Measurements from ENCODE around the gene GLTP. TPM values are rescaled to one million over a fixed set of nuclear protein-coding genes. Genes with fewer than 3 reads are reported as not detected.

The GLTP gene
- total and polyA plus RNA-seq, 4 donors = 31.2 to 49.2 (median 40.8) TPM

- H3K9ac ChIP-seq (ENCODE audit: insufficient read depth in 1 of 2, low read length in 2 of 2) = no peak overlapping the region
- TF ChIP-seq CTCF (IDR thresholded peaks at IDR 0.05; ENCODE audit: control extremely low read depth, extremely low read depth) = peak; percentile 90
- H3K4me1 ChIP-seq (ENCODE audit: control insufficient read depth in 5 of 5, insufficient read depth in 5 of 5, low read length in 5 of 5) = peaks cover 0 to 2% (median 0%) of the 10 kb centered on the region in 5 donors
- no peaks in the 10 kb centered on the region for H3K9me3 ChIP-seq (ENCODE audit: control insufficient read depth in 4 of 4, insufficient read depth in 3 of 4, low read length in 3 of 4)
- no peaks in the 10 kb centered on the region for H3K27me3 ChIP-seq (ENCODE audit: control insufficient read depth in 3 of 3, insufficient read depth in 3 of 3, low read length in 2 of 3)
- H3K36me3 ChIP-seq (ENCODE audit: control insufficient read depth in 4 of 4, insufficient read depth in 4 of 4, low read length in 4 of 4) = no peaks in the 10 kb centered on the region
- DNase-seq = peak; percentile 83 to 89 (median 83)
- WGBS, 2 donors = 11% methylated on average over 30 of the region's 30 CpGs
- no peak overlapping the region for H3K27ac ChIP-seq (ENCODE audit: low read depth in 1 of 2, low read length in 1 of 2)
- peak; percentile 93 for ATAC-seq (ENCODE audit: insufficient read depth, low FRiP score)
- no peak overlapping the region for H3K4me3 ChIP-seq
Measured at GRCh38 chr12:109844983-109845823, 35.1 kb downstream of the GLTP start.

- no peaks in the 10 kb centered on the region for H3K36me3 ChIP-seq (ENCODE audit: control insufficient read depth in 4 of 4, insufficient read depth in 4 of 4, low read length in 4 of 4)
- no peak overlapping the region for H3K27ac ChIP-seq (ENCODE audit: low read depth in 1 of 2, low read length in 1 of 2)
- DNase-seq = no peak
- no peak for TF ChIP-seq CTCF (IDR thresholded peaks at IDR 0.05; ENCODE audit: control extremely low read depth, extremely low read depth)
- H3K4me3 ChIP-seq = no peak overlapping the region
- no peak for ATAC-seq (ENCODE audit: insufficient read depth, low FRiP score)
- no peaks in the 10 kb centered on the region for H3K9me3 ChIP-seq (ENCODE audit: control insufficient read depth in 4 of 4, insufficient read depth in 3 of 4, low read length in 3 of 4)
- no peak overlapping the region for H3K9ac ChIP-seq (ENCODE audit: insufficient read depth in 1 of 2, low read length in 2 of 2)
- WGBS, 2 donors = 87 to 88% methylated on average over 5 of the region's 5 CpGs
- H3K27me3 ChIP-seq (ENCODE audit: control insufficient read depth in 3 of 3, insufficient read depth in 3 of 3, low read length in 2 of 3) = no peaks in the 10 kb centered on the region
- H3K4me1 ChIP-seq (ENCODE audit: control insufficient read depth in 5 of 5, insufficient read depth in 5 of 5, low read length in 5 of 5) = peaks cover 0 to 2% (median 0%) of the 10 kb centered on the region in 5 donors
Measured at GRCh38 chr12:109844091-109844490, 36.2 kb downstream of the GLTP start.

- no peak overlapping the region for H3K4me3 ChIP-seq
- no peaks in the 10 kb centered on the region for H3K36me3 ChIP-seq (ENCODE audit: control insufficient read depth in 4 of 4, insufficient read depth in 4 of 4, low read length in 4 of 4)
- H3K27me3 ChIP-seq (ENCODE audit: control insufficient read depth in 3 of 3, insufficient read depth in 3 of 3, low read length in 2 of 3) = no peaks in the 10 kb centered on the region
- no peak overlapping the region for H3K9ac ChIP-seq (ENCODE audit: insufficient read depth in 1 of 2, low read length in 2 of 2)
- no peak for DNase-seq
- no peak overlapping the region for H3K27ac ChIP-seq (ENCODE audit: low read depth in 1 of 2, low read length in 1 of 2)
- H3K9me3 ChIP-seq (ENCODE audit: control insufficient read depth in 4 of 4, insufficient read depth in 3 of 4, low read length in 3 of 4) = no peaks in the 10 kb centered on the region
- H3K4me1 ChIP-seq (ENCODE audit: control insufficient read depth in 5 of 5, insufficient read depth in 5 of 5, low read length in 5 of 5) = peaks cover 0 to 2% (median 0%) of the 10 kb centered on the region in 5 donors
- TF ChIP-seq CTCF (IDR thresholded peaks at IDR 0.05; ENCODE audit: control extremely low read depth, extremely low read depth) = no peak
- 86 to 93% methylated on average over 5 of the region's 5 CpGs for WGBS, 2 donors
- ATAC-seq (ENCODE audit: insufficient read depth, low FRiP score) = no peak
Measured at GRCh38 chr12:109842021-109842420, 38.3 kb downstream of the GLTP start.

Measured in lung (tissue), 12 donors.